ENCODE data around the gene TRIM56.
A peak's percentile ranks its signal among the peaks of the same experiment; 100 is the strongest.
"Not testable (repeated sequence)": the region's sequence is repeated elsewhere in the genome, so short reads cannot be mapped to it uniquely, and the experiment has no call there.

TRIM56 gene

GRCh38 chr7:101103701-101104100 lies 18.4 kb downstream of the TRIM56 start:
- not testable (repeated sequence) for H3K4me3 ChIP-seq (ENCODE audit: low read length); H3K9me3 ChIP-seq (ENCODE audit: control insufficient read depth, low read length); H3K36me3 ChIP-seq (ENCODE audit: control insufficient read depth, insufficient read depth, low read length, severe bottlenecking); H3K9ac ChIP-seq (ENCODE audit: low read length); H3K27me3 ChIP-seq (replicated peaks; ENCODE audit: control insufficient read depth, insufficient read depth, low read length); DNase-seq (ENCODE audit: low read depth)
- H3K4me1 ChIP-seq (ENCODE audit: control insufficient read depth, insufficient read depth, low read length), result peaks cover 60% of the 10 kb centered on the region

- no peak overlapping the region for H3K4me3 ChIP-seq (ENCODE audit: low read length)
- H3K27me3 ChIP-seq (replicated peaks; ENCODE audit: control insufficient read depth, insufficient read depth, low read length), result no peaks in the 10 kb centered on the region
- H3K9me3 ChIP-seq (ENCODE audit: control insufficient read depth, low read length), result no peaks in the 10 kb centered on the region
- H3K9ac ChIP-seq (ENCODE audit: low read length), result peak overlapping the region; percentile 25
- peaks cover 57% of the 10 kb centered on the region for H3K4me1 ChIP-seq (ENCODE audit: control insufficient read depth, insufficient read depth, low read length)
- no peaks in the 10 kb centered on the region for H3K36me3 ChIP-seq (ENCODE audit: control insufficient read depth, insufficient read depth, low read length, severe bottlenecking)
- no peak for DNase-seq (ENCODE audit: low read depth)
Measured at GRCh38 chr7:101104193-101104713, 19.0 kb downstream of the TRIM56 start.

- H3K27me3 ChIP-seq (replicated peaks; ENCODE audit: control insufficient read depth, insufficient read depth, low read length), result no peaks in the 10 kb centered on the region
- H3K36me3 ChIP-seq (ENCODE audit: control insufficient read depth, insufficient read depth, low read length, severe bottlenecking), result no peaks in the 10 kb centered on the region
- peaks cover 51% of the 10 kb centered on the region for H3K4me1 ChIP-seq (ENCODE audit: control insufficient read depth, insufficient read depth, low read length)
- DNase-seq (ENCODE audit: low read depth), result no peak
- no peaks in the 10 kb centered on the region for H3K9me3 ChIP-seq (ENCODE audit: control insufficient read depth, low read length)
- H3K9ac ChIP-seq (ENCODE audit: low read length), result peak overlapping the region; percentile 2
- no peak overlapping the region for H3K4me3 ChIP-seq (ENCODE audit: low read length)
Measured at GRCh38 chr7:101104799-101105198, 19.5 kb downstream of the TRIM56 start.

- H3K4me1 ChIP-seq (ENCODE audit: control insufficient read depth, insufficient read depth, low read length), result peaks cover 49% of the 10 kb centered on the region
- H3K9me3 ChIP-seq (ENCODE audit: control insufficient read depth, low read length); H3K27me3 ChIP-seq (replicated peaks; ENCODE audit: control insufficient read depth, insufficient read depth, low read length); H3K36me3 ChIP-seq (ENCODE audit: control insufficient read depth, insufficient read depth, low read length, severe bottlenecking); H3K4me3 ChIP-seq (ENCODE audit: low read length); H3K9ac ChIP-seq (ENCODE audit: low read length); DNase-seq (ENCODE audit: low read depth): not testable (repeated sequence)
Measured at GRCh38 chr7:101105248-101105647, 20.0 kb downstream of the TRIM56 start.

GRCh38 chr7:101106386-101106785 lies 21.1 kb downstream of the TRIM56 start:
- Histone ChIP-seq H3K9me3 (ENCODE audit: control insufficient read depth, low read length) (no peaks in the 10 kb centered on the region), H3K9ac (ENCODE audit: low read length) (no peak overlapping the region), H3K4me3 (ENCODE audit: low read length) (no peak overlapping the region), H3K4me1 (ENCODE audit: control insufficient read depth, insufficient read depth, low read length) (peaks cover 38% of the 10 kb centered on the region), H3K36me3 (ENCODE audit: control insufficient read depth, insufficient read depth, low read length, severe bottlenecking) (no peaks in the 10 kb centered on the region), H3K27me3 (replicated peaks; ENCODE audit: control insufficient read depth, insufficient read depth, low read length) (no peaks in the 10 kb centered on the region)
- no peak for DNase-seq (ENCODE audit: low read depth)

GRCh38 chr7:101108330-101108857 lies 23.1 kb downstream of the TRIM56 start:
- Histone ChIP-seq H3K27me3 (replicated peaks; ENCODE audit: control insufficient read depth, insufficient read depth, low read length) (no peaks in the 10 kb centered on the region), H3K9me3 (ENCODE audit: control insufficient read depth, low read length) (no peaks in the 10 kb centered on the region), H3K36me3 (ENCODE audit: control insufficient read depth, insufficient read depth, low read length, severe bottlenecking) (no peaks in the 10 kb centered on the region), H3K9ac (ENCODE audit: low read length) (no peak overlapping the region), H3K4me3 (ENCODE audit: low read length) (no peak overlapping the region), H3K4me1 (ENCODE audit: control insufficient read depth, insufficient read depth, low read length) (peaks cover 31% of the 10 kb centered on the region)
- no peak for DNase-seq (ENCODE audit: low read depth)

- peaks cover 32% of the 10 kb centered on the region for H3K4me1 ChIP-seq (ENCODE audit: control insufficient read depth, insufficient read depth, low read length)
- H3K27me3 ChIP-seq (replicated peaks; ENCODE audit: control insufficient read depth, insufficient read depth, low read length), result no peaks in the 10 kb centered on the region
- DNase-seq (ENCODE audit: low read depth), result no peak
- H3K9ac ChIP-seq (ENCODE audit: low read length), result no peak overlapping the region
- no peaks in the 10 kb centered on the region for H3K36me3 ChIP-seq (ENCODE audit: control insufficient read depth, insufficient read depth, low read length, severe bottlenecking)
- H3K4me3 ChIP-seq (ENCODE audit: low read length), result no peak overlapping the region
- H3K9me3 ChIP-seq (ENCODE audit: control insufficient read depth, low read length), result no peaks in the 10 kb centered on the region
Measured at GRCh38 chr7:101108961-101109360, 23.7 kb downstream of the TRIM56 start.

GRCh38 chr7:101109368-101109767 lies 24.1 kb downstream of the TRIM56 start:
- H3K9me3 ChIP-seq (ENCODE audit: control insufficient read depth, low read length), result no peaks in the 10 kb centered on the region
- H3K9ac ChIP-seq (ENCODE audit: low read length), result no peak overlapping the region
- H3K36me3 ChIP-seq (ENCODE audit: control insufficient read depth, insufficient read depth, low read length, severe bottlenecking), result no peaks in the 10 kb centered on the region
- H3K27me3 ChIP-seq (replicated peaks; ENCODE audit: control insufficient read depth, insufficient read depth, low read length), result no peaks in the 10 kb centered on the region
- no peak overlapping the region for H3K4me3 ChIP-seq (ENCODE audit: low read length)
- peaks cover 32% of the 10 kb centered on the region for H3K4me1 ChIP-seq (ENCODE audit: control insufficient read depth, insufficient read depth, low read length)
- DNase-seq (ENCODE audit: low read depth), result no peak

GRCh38 chr7:101111261-101111660 lies 26.0 kb downstream of the TRIM56 start:
- Histone ChIP-seq H3K4me1 (ENCODE audit: control insufficient read depth, insufficient read depth, low read length) (peaks cover 24% of the 10 kb centered on the region), H3K4me3 (ENCODE audit: low read length) (no peak overlapping the region), H3K9ac (ENCODE audit: low read length) (no peak overlapping the region), H3K36me3 (ENCODE audit: control insufficient read depth, insufficient read depth, low read length, severe bottlenecking) (no peaks in the 10 kb centered on the region), H3K27me3 (replicated peaks; ENCODE audit: control insufficient read depth, insufficient read depth, low read length) (no peaks in the 10 kb centered on the region), H3K9me3 (ENCODE audit: control insufficient read depth, low read length) (no peaks in the 10 kb centered on the region)
- DNase-seq (ENCODE audit: low read depth), result no peak

- H3K27me3 ChIP-seq (replicated peaks; ENCODE audit: control insufficient read depth, insufficient read depth, low read length), result no peaks in the 10 kb centered on the region
- H3K9me3 ChIP-seq (ENCODE audit: control insufficient read depth, low read length), result no peaks in the 10 kb centered on the region
- H3K4me1 ChIP-seq (ENCODE audit: control insufficient read depth, insufficient read depth, low read length), result peaks cover 26% of the 10 kb centered on the region
- H3K9ac ChIP-seq (ENCODE audit: low read length), result no peak overlapping the region
- no peaks in the 10 kb centered on the region for H3K36me3 ChIP-seq (ENCODE audit: control insufficient read depth, insufficient read depth, low read length, severe bottlenecking)
- DNase-seq (ENCODE audit: low read depth), result no peak
- no peak overlapping the region for H3K4me3 ChIP-seq (ENCODE audit: low read length)
Measured at GRCh38 chr7:101112233-101112632, 27.0 kb downstream of the TRIM56 start.

- H3K4me3 ChIP-seq (ENCODE audit: low read length); DNase-seq (ENCODE audit: low read depth); H3K27me3 ChIP-seq (replicated peaks; ENCODE audit: control insufficient read depth, insufficient read depth, low read length); H3K9me3 ChIP-seq (ENCODE audit: control insufficient read depth, low read length); H3K36me3 ChIP-seq (ENCODE audit: control insufficient read depth, insufficient read depth, low read length, severe bottlenecking); H3K9ac ChIP-seq (ENCODE audit: low read length): not testable (repeated sequence)
- H3K4me1 ChIP-seq (ENCODE audit: control insufficient read depth, insufficient read depth, low read length), result peaks cover 25% of the 10 kb centered on the region
Measured at GRCh38 chr7:101113140-101113539, 27.9 kb downstream of the TRIM56 start.

GRCh38 chr7:101113836-101114235 lies 28.6 kb downstream of the TRIM56 start:
- H3K9ac ChIP-seq (ENCODE audit: low read length), result peak overlapping the region; percentile 40
- no peak for DNase-seq (ENCODE audit: low read depth)
- no peaks in the 10 kb centered on the region for H3K36me3 ChIP-seq (ENCODE audit: control insufficient read depth, insufficient read depth, low read length, severe bottlenecking)
- no peak overlapping the region for H3K4me3 ChIP-seq (ENCODE audit: low read length)
- H3K27me3 ChIP-seq (replicated peaks; ENCODE audit: control insufficient read depth, insufficient read depth, low read length), result no peaks in the 10 kb centered on the region
- peaks cover 21% of the 10 kb centered on the region for H3K4me1 ChIP-seq (ENCODE audit: control insufficient read depth, insufficient read depth, low read length)
- no peaks in the 10 kb centered on the region for H3K9me3 ChIP-seq (ENCODE audit: control insufficient read depth, low read length)

Measured in adipocyte (in vitro differentiated cells).